Uterus (tissue), 2 donors: ENCODE results near the gene RBL2.

Experiments
- CTCF ChIP-seq, 4 experiments: fragments of 200-600 bp in 2 of 4; fragments of 450-650 bp in 2 of 4; sonication (generic) in 2 of 4; IDR thresholded peaks; one replicate each; pipeline ENCODE4 v1.5.1; 2016 to 2019; ENCODE audit warnings: antibody characterized with exemption in 4 of 4, mild to moderate bottlenecking in 2 of 4, moderate library complexity in 1 of 4
- POLR2A ChIP-seq, 2 donors: fragments of 450-650 bp; IDR thresholded peaks; one replicate each; pipeline ENCODE4 v1.6.1; 2016; ENCODE audit warnings: antibody characterized with exemption in 2 of 2, mild to moderate bottlenecking in 1 of 2, moderate library complexity in 1 of 2

GRCh38 chr16:53495325-53495724 is 61.1 kb downstream of the RBL2 start:
- TF ChIP-seq POLR2A (IDR thresholded peaks at IDR 0.05) (no peak), CTCF (IDR thresholded peaks at IDR 0.05) (no peak)
